NOMO-1 treated with DMSO at 0.1 percent for 48 hours (cell line): Measurements from ENCODE around the gene TGFBR3.

Experiments
- DNase-seq: peaks from one replicate; lab custom pipeline; 2025; ENCODE audit not compliant: unreplicated experiment; lab: John Stamatoyannopoulos, UW

Gene TGFBR3

GRCh38 chr1:91783423-91784170 lies 102.4 kb downstream of the TGFBR3 start:
- DNase-seq, result no peak

- DNase-seq, result no peak
These were observed 103.9 kb downstream of the TGFBR3 start for GRCh38 chr1:91781901-91782622.

- no peak for DNase-seq
These were observed 104.6 kb downstream of the TGFBR3 start for GRCh38 chr1:91781371-91781825.

GRCh38 chr1:91779548-91780021 lies 106.4 kb downstream of the TGFBR3 start:
- no peak for DNase-seq

GRCh38 chr1:91778964-91779363 lies 107.0 kb downstream of the TGFBR3 start:
- no peak for DNase-seq

GRCh38 chr1:91777630-91778300 lies 108.2 kb downstream of the TGFBR3 start:
- DNase-seq, result no peak

GRCh38 chr1:91777196-91777595 lies 108.8 kb downstream of the TGFBR3 start:
- DNase-seq, result no peak

GRCh38 chr1:91776068-91776794 lies 109.7 kb downstream of the TGFBR3 start:
- DNase-seq, result no peak

GRCh38 chr1:91775227-91775626 lies 110.7 kb downstream of the TGFBR3 start:
- no peak for DNase-seq

- no peak for DNase-seq
These were observed 111.3 kb downstream of the TGFBR3 start for GRCh38 chr1:91774520-91775203.

GRCh38 chr1:91771717-91772116 lies 114.2 kb downstream of the TGFBR3 start:
- no peak for DNase-seq

GRCh38 chr1:91770667-91771268 lies 115.2 kb downstream of the TGFBR3 start:
- no peak for DNase-seq

- no peak for DNase-seq
These were observed 116.2 kb downstream of the TGFBR3 start for GRCh38 chr1:91769742-91770141.

GRCh38 chr1:91768786-91769725 lies 116.9 kb downstream of the TGFBR3 start:
- DNase-seq, result no peak

GRCh38 chr1:91768120-91768519 lies 117.8 kb downstream of the TGFBR3 start:
- no peak for DNase-seq

- DNase-seq, result no peak
These were observed 119.1 kb downstream of the TGFBR3 start for GRCh38 chr1:91766883-91767282.

- DNase-seq, result peak; percentile 32
These were observed 120.0 kb downstream of the TGFBR3 start for GRCh38 chr1:91765880-91766443.

- no peak for DNase-seq
These were observed 120.7 kb downstream of the TGFBR3 start for GRCh38 chr1:91765293-91765692.
